Stimulated activated CD8-positive, alpha-beta memory T cell treated with anti-CD3 and anti-CD28 coated beads, Interleukin-12 subunit alpha, Interleukin-12 subunit beta, amount 100 ng/mL, for 4 hours (primary cell): Measurements from ENCODE around the gene DCXR.

Experiments used
- DNase-seq: peaks from one replicate; pipeline ENCODE4 v3.0.0-alpha.2; 2020; ENCODE audit warnings: low read depth

The DCXR gene

GRCh38 chr17:82037092-82037888 lies at the start of gene DCXR:
Gene DCXR (minus strand): TSS chr17:82037697. CDS start chr17:82037682, 15 bp downstream.
- peak; percentile 84 for DNase-seq

- no peak for DNase-seq
Measured at GRCh38 chr17:82085931-82086764, 48.7 kb upstream of the DCXR start.

DNA sequence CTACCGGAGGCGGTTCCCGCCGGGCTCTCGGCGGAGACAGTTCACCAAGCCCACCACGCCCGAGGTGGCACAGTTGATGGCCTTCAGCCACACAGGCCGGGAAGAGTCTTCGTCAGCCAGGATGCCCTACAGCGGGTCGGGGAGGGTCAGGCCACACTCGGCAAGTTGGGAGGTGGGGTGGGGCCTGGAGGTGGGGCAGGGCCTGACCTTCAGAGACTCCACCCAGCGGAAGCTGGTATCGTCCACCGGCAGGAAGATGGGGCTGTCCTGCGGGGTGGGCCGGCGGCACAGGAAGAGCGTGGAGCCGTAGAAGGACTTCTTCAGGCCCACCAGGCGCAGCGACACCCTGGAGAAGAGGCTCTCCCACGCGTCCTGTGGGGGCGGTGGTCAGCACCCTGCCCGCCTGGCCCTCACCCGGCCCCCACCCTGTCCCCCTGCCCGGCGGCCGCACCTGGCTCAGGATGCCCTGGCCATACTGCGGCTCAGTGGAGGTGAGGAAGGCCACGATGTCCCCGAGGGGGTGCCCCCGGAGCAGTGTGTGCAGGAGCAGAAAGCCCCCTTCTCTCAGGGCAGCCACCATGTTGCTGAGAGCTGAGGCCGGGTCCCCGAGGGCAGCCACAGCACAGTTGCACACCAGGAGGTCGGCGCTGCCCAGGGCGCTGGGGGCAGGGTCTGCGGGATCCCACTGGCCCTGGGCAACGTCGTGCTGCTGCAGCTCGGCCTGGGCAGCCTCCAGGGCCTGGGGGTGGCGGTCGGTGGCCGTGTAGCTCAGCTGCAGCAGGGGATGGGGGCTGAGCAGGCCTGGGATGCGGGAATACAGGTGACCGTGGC lies 47.7 kb upstream of the DCXR start:
- no peak for DNase-seq

GRCh38 chr17:82084373-82085030 lies 47.0 kb upstream of the DCXR start:
- DNase-seq, result no peak

DNA sequence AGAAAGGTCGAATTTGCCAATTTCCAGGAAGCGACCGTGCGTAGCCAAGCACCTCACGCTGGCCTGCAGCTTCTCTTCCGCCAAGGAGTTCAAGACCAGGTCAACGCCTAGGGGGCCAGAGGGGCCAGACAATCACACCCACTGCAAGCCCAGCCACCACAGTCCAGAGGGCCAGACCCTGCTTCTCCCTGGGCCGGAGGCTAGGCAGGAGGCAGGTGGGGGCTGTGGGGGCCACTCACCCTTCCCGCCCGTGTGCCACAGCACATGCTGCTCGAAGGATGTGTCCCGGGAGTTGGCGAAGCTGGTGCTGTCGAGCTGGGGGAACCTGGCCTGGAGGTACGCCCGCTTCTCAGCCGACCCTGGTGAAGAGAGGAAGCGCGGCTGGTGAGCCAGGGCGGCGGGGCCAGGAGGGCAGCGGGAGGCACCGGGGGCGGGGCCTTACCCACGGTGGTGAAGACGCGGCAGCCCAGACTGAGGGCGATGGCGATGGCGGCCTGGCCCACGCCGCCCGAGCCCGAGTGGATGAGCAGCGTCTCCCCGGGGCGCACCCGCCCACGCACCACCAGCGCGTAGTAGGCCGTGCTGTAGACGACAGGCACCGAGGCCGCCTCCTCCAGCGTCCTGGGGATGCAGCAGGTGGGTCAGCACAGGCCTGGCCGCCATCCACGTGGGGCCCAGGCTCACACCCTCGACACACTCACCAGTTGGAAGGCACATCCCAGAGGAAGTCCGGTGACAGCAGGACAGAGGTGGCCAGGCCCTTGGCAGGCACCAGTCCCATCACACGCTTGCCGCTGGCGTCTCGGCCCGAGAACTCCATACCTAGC lies 46.2 kb upstream of the DCXR start:
- no peak for DNase-seq

GRCh38 chr17:82083009-82083408 lies 45.5 kb upstream of the DCXR start:
- no peak for DNase-seq

DNA sequence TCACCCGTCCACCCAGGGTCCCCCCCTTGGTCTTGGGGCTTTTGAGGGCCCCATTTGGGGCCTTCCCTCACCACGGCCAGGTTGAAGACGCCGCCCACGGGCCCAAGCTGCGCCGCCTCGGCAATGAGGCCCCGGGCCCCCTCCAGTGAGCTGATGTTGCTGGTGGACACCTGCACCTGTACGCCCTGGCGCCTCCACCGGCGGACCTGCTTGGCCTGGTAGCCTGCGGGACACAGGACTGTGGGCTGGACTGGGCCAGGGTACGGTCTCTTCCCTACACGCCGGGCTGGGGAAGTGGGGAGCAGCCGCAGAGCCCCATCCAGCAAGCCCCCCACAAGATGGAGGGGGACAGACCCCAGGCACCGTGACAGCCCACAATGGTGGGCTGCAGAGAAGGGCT lies 45.0 kb upstream of the DCXR start:
- no peak for DNase-seq

DNA sequence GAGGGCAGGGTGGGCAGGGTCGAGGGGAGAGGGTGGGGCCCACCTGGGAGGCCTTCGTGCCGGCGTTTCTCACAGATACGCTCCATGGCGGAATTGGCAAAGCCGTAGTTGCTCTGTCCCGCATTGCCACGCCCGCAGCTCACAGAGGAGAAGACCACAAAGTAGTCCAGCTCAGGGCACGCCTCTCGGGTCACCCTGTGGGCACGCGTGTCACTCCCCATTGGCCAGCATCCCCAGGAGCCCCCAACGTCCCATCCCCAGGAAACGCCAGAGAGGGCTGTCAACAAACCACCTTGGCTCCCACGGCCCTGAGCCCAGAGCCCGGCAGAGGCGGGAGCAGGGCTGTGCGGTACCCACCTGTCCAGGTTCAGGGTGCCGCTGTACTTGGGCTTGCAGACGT lies 44.5 kb upstream of the DCXR start:
- DNase-seq, result no peak

GRCh38 chr17:82081546-82081945 lies 44.0 kb upstream of the DCXR start:
- no peak for DNase-seq

DNA sequence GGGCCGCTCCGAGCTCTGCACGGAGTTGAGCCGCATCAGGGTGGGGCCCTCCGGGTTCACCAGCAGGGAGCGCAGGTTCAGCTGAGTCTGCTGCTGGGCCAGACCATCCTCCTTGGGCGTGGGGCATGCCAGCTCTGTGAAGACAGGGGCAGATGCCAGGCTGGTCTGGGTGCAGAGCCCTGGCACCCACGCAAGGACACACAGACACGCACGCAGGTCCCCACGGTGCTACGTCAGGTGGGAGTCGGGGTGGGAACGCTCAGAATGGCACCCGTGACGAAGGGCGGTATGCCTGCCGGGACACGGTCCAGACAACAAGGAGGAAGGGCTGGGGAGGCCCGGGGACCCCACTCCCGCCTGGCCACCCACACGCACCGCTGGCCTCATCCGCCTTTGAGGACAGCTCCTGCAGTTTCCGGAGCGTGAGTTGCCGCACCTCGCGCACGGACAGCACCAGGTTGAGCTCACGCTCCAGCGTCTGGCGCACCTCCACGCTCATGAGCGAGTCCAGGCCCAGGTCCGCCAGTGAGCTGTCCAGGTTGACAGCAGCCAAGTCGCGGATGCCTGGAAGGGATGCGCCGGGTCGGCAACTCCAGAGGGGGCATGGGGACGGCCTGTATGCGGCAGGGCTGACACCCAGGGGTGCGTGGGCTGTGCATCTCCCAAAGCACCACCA lies 43.4 kb upstream of the DCXR start:
- no peak for DNase-seq

GRCh38 chr17:82080048-82080788 lies 42.7 kb upstream of the DCXR start:
- no peak for DNase-seq

- DNase-seq, result no peak
Measured at GRCh38 chr17:82079001-82079677, 41.6 kb upstream of the DCXR start.

DNA sequence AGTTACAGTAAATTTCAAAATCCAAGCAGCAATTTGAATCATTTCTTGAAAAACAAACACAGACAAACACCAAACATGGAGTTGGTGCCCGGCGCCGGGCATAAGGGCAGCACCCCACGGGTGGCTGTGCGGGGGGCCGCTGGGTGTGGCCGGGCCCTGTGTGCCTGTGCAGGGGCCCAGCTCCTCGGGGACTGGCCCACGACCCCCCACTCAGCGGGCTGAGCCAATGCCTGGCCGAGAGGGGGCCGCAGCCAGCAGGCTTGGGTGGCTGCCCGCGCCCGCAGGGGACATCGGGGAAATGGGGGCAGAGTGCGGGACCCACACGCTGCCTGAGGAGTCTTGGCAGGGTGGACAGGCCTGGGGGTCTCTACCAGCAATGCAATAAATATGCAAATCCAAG lies 40.9 kb upstream of the DCXR start:
- DNase-seq, result no peak

DNA sequence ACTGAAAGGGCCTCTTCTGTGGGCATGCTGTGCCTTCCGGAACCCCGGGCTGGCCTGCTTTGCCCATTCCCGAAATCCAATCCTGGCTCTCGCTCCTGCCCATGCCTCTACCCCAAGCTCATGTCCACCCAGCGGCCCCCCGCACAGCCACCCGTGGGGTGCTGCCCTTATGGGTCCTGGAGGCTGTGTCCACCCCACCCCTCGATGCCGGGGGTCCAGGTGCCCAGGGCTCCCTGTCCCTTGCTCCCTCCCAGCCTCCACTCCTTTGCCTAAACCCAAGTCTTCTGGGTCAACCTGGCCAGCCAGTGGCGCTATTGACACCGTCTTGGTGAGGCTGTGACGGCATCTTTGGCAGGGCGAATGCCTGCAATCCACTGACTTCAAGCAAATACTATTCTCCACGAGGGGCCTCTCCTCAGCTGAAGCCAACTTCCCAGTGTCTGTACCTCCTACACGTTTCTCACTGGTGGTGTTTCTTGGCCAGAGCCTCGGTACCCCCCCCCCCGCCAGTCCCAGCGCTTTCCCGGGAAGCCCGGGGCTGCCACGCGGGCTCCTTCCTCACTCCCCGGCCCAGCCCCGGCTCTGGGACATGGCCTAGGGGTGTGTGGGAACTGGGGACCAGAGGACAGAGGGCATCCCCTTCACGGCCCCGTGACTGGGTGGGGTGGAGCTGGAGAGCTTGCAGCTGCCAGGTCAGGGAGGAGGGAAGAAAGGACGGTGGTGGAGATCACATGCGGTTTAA lies 40.3 kb upstream of the DCXR start:
- no peak for DNase-seq

- no peak for DNase-seq
Measured at GRCh38 chr17:82076785-82077591, 39.5 kb upstream of the DCXR start.

DNA sequence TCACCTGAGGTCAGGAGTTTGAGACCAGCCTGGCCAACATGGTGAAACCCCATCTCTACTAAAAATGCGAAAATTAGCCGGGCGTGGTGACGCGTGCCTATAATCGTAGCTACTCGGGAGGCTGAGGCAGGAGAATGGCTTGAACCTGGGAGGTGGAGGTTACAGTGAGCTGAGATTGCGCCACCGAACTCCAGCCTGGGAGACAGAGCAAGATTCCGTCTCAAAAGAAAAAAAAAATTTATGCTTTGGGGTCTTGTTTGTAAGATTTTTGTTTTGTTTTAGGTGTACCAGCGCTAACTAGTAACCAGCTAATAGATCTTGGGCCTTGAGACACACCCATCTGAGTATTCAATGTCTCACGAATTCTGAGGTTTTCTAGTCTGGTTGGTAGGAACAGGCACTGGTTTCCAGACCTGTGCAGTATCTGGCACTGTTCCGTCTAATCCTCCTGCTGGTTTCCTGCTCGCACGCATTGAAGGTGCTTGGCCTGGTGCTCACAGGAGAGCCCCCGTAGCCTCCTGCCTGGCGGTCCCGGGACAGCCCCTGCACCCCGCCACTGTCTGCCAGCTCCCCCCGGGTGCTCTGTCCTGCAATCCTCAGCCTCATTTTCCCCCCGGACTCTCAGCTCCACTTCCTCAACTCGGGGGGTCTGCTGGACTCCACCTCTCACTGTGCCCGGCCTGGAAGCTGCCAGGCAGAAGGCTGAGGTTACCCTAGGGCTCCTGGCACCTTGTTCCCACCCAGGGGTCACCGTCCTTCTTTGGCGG lies 38.7 kb upstream of the DCXR start:
- no peak for DNase-seq

- DNase-seq, result no peak
Measured at GRCh38 chr17:82073446-82073845, 35.9 kb upstream of the DCXR start.
